Measurements from ENCODE around the gene PPM1D.
A peak's percentile ranks its signal among the peaks of the same experiment; 100 is the strongest.
"Not testable (repeated sequence)": the region's sequence is repeated elsewhere in the genome, so short reads cannot be mapped to it uniquely, and the experiment has no call there.

The PPM1D gene

DNA sequence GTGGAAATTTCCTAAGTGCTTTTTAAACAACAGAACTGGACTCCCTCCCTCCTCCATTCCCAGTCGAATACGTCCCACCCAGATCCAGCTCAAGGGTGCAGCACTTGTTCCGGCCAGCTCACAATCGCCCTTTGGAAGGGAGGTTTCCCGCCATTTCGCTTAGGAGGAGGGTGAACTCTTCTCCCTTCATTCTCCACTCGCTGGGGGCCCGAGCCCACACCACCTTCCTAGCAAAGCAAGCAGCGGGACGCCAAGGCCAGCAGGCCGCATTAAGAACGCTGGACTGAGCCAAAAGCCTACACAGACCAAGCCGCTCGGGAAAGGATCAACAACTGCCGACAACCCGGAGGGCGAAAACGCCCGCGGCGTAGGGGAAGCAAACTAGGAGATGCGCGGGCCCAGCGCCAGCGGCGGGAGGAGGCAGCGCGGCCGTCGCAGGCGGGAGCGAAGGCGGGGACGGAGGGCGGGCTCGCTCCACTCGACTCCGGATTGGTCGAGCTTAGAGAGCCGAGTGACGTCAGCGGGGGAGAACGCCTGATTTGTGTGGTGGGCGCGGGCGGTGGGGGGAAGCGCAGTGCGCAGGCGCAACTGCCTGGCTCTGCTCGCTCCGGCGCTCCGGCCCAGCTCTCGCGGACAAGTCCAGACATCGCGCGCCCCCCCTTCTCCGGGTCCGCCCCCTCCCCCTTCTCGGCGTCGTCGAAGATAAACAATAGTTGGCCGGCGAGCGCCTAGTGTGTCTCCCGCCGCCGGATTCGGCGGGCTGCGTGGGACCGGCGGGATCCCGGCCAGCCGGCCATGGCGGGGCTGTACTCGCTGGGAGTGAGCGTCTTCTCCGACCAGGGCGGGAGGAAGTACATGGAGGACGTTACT is at the start of gene PPM1D:
TSS of gene PPM1D (plus strand) at position 574 of the 870 bp plus-strand sequence. CDS start at position 796, 222 bp downstream.
- peaks cover 5% of the 10 kb centered on the region for H3K4me1 ChIP-seq (ENCODE audit: control insufficient read depth, insufficient read depth, low read length)
- H3K4me3 ChIP-seq (ENCODE audit: low read depth, low read length): peak within 1 kb of the TSS; percentile 77
- H3K9ac ChIP-seq (ENCODE audit: low read depth, low read length): peak within 1 kb of the TSS; percentile 94
- H3K36me3 ChIP-seq (ENCODE audit: control insufficient read depth, insufficient read depth, low read length): no peaks in the 10 kb centered on the region
- no peaks in the 10 kb centered on the region for H3K9me3 ChIP-seq (ENCODE audit: control insufficient read depth, insufficient read depth, low read length)
- no peaks in the 10 kb centered on the region for H3K27me3 ChIP-seq (ENCODE audit: control insufficient read depth, insufficient read depth, low read length)

DNA sequence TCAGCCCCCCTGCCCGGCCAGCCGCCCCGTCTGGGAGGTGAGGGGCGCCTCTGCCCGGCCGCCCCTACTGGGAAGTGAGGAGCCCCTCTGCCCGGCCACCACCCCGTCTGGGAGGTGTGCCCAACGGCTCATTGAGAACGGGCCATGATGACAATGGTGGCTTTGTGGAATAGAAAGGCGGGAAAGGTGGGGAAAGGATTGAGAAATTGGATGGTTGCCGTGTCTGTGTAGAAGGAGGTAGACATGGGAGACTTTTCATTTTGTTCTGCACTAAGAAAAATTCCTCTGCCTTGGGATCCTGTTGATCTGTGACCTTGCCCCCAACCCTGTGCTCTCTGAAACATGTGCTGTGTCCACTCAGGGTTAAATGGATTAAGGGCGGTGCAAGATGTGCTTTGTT is 47.7 kb upstream of the PPM1D start:
- H3K4me1 ChIP-seq (ENCODE audit: control insufficient read depth, insufficient read depth, low read length); H3K27me3 ChIP-seq (ENCODE audit: control insufficient read depth, insufficient read depth, low read length); H3K9ac ChIP-seq (ENCODE audit: low read depth, low read length); H3K9me3 ChIP-seq (ENCODE audit: control insufficient read depth, insufficient read depth, low read length); H3K36me3 ChIP-seq (ENCODE audit: control insufficient read depth, insufficient read depth, low read length); H3K4me3 ChIP-seq (ENCODE audit: low read depth, low read length): not testable (repeated sequence)

DNA sequence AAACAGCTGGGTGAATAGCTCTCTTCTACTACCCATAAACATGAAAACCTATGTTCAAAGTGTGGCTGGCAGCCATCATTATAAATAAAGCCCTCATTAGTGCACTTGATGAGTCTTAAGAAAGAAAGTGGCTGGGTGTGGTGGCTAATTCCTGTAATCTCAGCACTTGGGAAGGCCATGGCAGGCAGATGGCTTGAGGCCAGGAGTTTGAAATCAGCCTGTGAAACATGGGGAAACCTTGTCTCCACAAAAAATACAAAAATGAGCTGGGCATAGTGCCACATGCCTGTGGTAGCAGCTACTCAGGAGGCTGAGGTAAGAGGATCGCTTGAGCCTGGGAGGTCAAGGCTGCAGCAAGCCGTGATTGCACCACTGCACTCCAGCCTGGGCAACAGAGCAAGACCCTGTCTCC is 45.6 kb upstream of the PPM1D start:
- Histone ChIP-seq H3K36me3 (ENCODE audit: control insufficient read depth, insufficient read depth, low read length) (no peaks in the 10 kb centered on the region), H3K9me3 (ENCODE audit: control insufficient read depth, insufficient read depth, low read length) (peaks cover 6% of the 10 kb centered on the region), H3K9ac (ENCODE audit: low read depth, low read length) (no peak overlapping the region), H3K4me1 (ENCODE audit: control insufficient read depth, insufficient read depth, low read length) (no peaks in the 10 kb centered on the region), H3K4me3 (ENCODE audit: low read depth, low read length) (no peak overlapping the region), H3K27me3 (ENCODE audit: control insufficient read depth, insufficient read depth, low read length) (no peaks in the 10 kb centered on the region)

DNA sequence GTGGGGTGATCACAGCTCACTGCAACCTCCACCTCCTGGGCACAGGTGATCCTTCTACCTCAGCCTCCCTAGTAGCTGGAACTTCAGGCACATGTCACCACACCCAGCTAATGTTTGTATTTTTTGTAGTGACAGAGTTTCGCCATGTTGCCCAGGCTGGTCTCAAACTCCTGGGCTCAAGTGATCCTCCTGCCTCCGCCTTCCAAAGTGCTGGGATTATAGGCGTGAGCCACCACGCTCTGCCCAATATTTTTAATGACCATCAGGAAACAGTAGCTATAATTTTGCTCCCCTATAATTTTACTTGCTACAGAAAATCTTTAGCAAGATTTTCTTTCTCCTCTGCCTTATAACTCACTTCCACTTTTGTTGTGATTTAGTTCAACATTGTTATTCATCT is 44.2 kb upstream of the PPM1D start:
- no peak overlapping the region for H3K4me3 ChIP-seq (ENCODE audit: low read depth, low read length)
- no peaks in the 10 kb centered on the region for H3K27me3 ChIP-seq (ENCODE audit: control insufficient read depth, insufficient read depth, low read length)
- no peaks in the 10 kb centered on the region for H3K4me1 ChIP-seq (ENCODE audit: control insufficient read depth, insufficient read depth, low read length)
- no peak overlapping the region for H3K9ac ChIP-seq (ENCODE audit: low read depth, low read length)
- peaks cover 6% of the 10 kb centered on the region for H3K9me3 ChIP-seq (ENCODE audit: control insufficient read depth, insufficient read depth, low read length)
- no peaks in the 10 kb centered on the region for H3K36me3 ChIP-seq (ENCODE audit: control insufficient read depth, insufficient read depth, low read length)

DNA sequence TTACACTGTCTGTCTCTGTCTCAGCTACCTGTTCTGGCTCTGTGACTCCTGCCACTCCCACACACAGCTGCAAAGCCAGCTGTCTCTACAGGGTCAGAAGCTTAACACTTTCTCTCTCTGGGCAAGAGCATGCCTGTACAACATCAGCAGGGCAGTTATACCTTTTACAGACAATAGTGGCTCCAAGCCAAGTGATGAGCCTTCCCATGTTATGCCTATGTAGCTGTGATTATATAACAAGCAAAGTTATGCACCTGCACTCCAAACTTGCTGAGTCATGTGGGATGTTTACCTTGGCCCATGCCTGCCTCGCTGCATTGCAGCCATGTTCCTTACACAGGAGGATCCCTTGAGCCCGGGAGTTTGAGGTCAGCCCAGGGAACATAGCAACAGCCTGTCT is 42.2 kb upstream of the PPM1D start:
- no peaks in the 10 kb centered on the region for H3K27me3 ChIP-seq (ENCODE audit: control insufficient read depth, insufficient read depth, low read length)

DNA sequence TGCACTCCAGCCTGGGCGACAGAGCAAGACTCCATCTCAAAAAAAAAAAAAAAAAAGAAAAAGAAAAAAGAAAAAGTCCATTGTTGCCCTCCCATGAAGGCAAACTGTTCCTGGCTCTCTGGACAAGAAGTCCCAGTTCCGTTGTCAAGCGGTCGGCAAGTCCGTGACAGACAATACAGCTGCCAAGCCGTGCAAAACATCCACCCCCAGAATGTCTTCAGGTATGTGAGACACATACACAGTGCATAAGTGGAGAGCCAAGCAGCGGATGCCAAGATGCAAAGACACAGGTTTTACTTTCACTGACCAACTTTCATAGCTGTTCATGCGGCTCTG is 40.4 kb upstream of the PPM1D start:
- Histone ChIP-seq H3K36me3 (ENCODE audit: control insufficient read depth, insufficient read depth, low read length) (no peaks in the 10 kb centered on the region), H3K27me3 (ENCODE audit: control insufficient read depth, insufficient read depth, low read length) (no peaks in the 10 kb centered on the region), H3K4me3 (ENCODE audit: low read depth, low read length) (no peak overlapping the region), H3K4me1 (ENCODE audit: control insufficient read depth, insufficient read depth, low read length) (no peaks in the 10 kb centered on the region), H3K9me3 (ENCODE audit: control insufficient read depth, insufficient read depth, low read length) (peaks cover 6% of the 10 kb centered on the region), H3K9ac (ENCODE audit: low read depth, low read length) (no peak overlapping the region)

More for the DNA sequence above, 42.2 kb upstream of the PPM1D start:
- H3K4me3 ChIP-seq (ENCODE audit: low read depth, low read length): no peak overlapping the region
- H3K9ac ChIP-seq (ENCODE audit: low read depth, low read length): no peak overlapping the region
- H3K36me3 ChIP-seq (ENCODE audit: control insufficient read depth, insufficient read depth, low read length): no peaks in the 10 kb centered on the region
- H3K9me3 ChIP-seq (ENCODE audit: control insufficient read depth, insufficient read depth, low read length): peaks cover 6% of the 10 kb centered on the region
- no peaks in the 10 kb centered on the region for H3K4me1 ChIP-seq (ENCODE audit: control insufficient read depth, insufficient read depth, low read length)

DNA sequence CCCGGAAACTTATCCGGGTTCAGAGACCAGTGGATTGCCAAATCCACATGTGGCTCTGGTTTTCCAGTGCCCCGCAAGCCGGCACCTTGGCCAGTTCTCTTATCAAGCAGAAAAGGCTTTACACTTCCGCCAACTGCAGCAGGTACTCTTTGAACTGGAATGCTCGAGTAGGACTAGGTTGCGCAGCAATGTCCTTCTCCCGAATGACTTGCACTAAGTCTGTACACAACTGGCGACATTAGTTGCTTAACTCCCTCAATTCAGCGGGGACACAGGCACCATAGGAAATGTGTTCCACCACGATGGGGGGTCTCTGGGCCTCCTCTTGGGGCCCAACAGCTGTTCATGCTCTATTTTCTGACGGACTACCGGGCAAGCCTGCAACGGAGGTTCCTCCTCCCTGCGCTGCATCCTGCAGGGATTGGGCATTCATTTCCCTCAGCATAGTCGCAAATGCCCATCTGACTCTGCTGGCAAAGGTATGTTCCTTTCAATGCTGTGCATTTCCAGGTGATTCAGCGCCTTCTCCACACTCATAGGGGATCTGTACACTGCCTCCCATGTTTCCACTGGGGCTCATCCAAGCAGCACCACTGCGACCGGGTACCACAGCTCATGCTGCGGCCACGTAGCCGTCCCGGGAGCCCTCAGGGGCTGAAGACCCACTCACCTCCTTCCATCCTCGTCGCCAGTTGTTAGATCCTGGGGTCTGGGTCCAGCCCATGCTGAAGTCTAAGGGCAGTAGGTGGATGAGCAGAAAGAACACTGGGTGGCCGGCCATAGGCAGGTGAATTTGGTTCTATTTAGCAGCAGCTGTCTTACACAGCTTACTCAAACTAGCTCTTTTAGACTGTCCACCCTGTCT is 39.8 kb upstream of the PPM1D start:
- H3K9me3 ChIP-seq (ENCODE audit: control insufficient read depth, insufficient read depth, low read length): peaks cover 6% of the 10 kb centered on the region
- H3K27me3 ChIP-seq (ENCODE audit: control insufficient read depth, insufficient read depth, low read length): no peaks in the 10 kb centered on the region
- no peak overlapping the region for H3K9ac ChIP-seq (ENCODE audit: low read depth, low read length)
- H3K4me1 ChIP-seq (ENCODE audit: control insufficient read depth, insufficient read depth, low read length): no peaks in the 10 kb centered on the region
- H3K4me3 ChIP-seq (ENCODE audit: low read depth, low read length): no peak overlapping the region
- no peaks in the 10 kb centered on the region for H3K36me3 ChIP-seq (ENCODE audit: control insufficient read depth, insufficient read depth, low read length)

DNA sequence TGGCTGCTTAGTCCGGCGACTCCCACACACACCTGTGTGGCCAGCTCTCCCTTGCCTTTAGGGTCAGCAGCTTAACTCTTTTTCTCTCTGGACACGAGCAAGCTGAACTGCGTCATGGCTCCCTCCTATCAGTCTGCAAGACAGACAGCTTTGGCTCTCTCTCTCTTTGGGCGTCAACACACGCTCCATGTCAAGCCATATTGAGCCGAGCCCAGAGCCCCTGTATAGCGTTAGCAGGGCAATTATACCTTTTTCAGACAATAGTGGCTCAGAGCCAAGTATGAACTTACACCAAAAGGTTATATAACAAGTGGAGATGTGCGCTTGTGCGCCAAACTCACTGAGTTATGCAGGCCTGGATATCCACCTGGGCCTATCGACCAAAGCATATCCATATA is 39.1 kb upstream of the PPM1D start:
- peaks cover 6% of the 10 kb centered on the region for H3K9me3 ChIP-seq (ENCODE audit: control insufficient read depth, insufficient read depth, low read length)
- H3K4me1 ChIP-seq (ENCODE audit: control insufficient read depth, insufficient read depth, low read length): no peaks in the 10 kb centered on the region
- H3K9ac ChIP-seq (ENCODE audit: low read depth, low read length): no peak overlapping the region
- no peaks in the 10 kb centered on the region for H3K36me3 ChIP-seq (ENCODE audit: control insufficient read depth, insufficient read depth, low read length)
- H3K27me3 ChIP-seq (ENCODE audit: control insufficient read depth, insufficient read depth, low read length): no peaks in the 10 kb centered on the region
- H3K4me3 ChIP-seq (ENCODE audit: low read depth, low read length): no peak overlapping the region

DNA sequence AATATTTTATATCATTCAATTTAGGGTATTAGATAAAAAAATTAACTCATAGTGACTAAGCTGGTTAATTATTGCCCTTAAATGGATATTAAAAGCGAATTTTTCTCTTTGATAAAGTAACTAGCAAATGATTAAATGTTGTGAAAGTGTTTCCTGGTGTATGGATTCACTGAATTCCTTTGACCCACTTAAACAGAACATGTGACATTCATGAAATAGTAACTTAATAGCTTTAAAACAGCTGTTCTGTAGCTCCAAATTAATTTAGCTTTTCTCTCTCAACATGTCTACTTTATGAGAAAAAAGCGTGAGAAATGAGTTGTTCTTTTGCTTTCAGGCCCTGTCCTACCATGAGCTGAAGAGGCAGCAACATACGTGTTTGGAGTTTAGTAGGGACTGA is 37.6 kb upstream of the PPM1D start:
- H3K36me3 ChIP-seq (ENCODE audit: control insufficient read depth, insufficient read depth, low read length): no peaks in the 10 kb centered on the region
- H3K9me3 ChIP-seq (ENCODE audit: control insufficient read depth, insufficient read depth, low read length): no peaks in the 10 kb centered on the region
- no peaks in the 10 kb centered on the region for H3K4me1 ChIP-seq (ENCODE audit: control insufficient read depth, insufficient read depth, low read length)
- H3K27me3 ChIP-seq (ENCODE audit: control insufficient read depth, insufficient read depth, low read length): no peaks in the 10 kb centered on the region
- H3K4me3 ChIP-seq (ENCODE audit: low read depth, low read length): no peak overlapping the region
- no peak overlapping the region for H3K9ac ChIP-seq (ENCODE audit: low read depth, low read length)

DNA sequence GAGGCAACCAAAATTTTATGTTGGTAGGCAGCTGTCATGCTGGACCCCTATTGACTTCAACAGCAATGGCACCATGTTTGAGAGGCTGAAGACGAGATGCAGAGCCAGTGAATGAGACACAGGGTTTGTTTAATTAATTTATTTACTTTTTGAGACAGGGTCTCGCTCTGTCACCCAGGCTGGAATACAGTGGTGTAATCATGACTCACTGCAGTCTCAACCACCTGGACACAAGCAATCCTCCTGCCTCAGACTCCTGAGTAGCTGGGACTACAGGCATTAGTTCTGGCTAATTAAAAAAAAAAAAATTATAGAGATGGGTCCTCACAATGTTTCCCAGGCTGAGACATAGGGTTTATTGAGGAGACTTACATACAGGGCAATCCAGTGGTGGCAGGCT is 36.2 kb upstream of the PPM1D start:
- Histone ChIP-seq H3K36me3 (ENCODE audit: control insufficient read depth, insufficient read depth, low read length) (no peaks in the 10 kb centered on the region), H3K4me3 (ENCODE audit: low read depth, low read length) (no peak overlapping the region), H3K9ac (ENCODE audit: low read depth, low read length) (no peak overlapping the region), H3K27me3 (ENCODE audit: control insufficient read depth, insufficient read depth, low read length) (no peaks in the 10 kb centered on the region), H3K4me1 (ENCODE audit: control insufficient read depth, insufficient read depth, low read length) (no peaks in the 10 kb centered on the region), H3K9me3 (ENCODE audit: control insufficient read depth, insufficient read depth, low read length) (no peaks in the 10 kb centered on the region)

DNA sequence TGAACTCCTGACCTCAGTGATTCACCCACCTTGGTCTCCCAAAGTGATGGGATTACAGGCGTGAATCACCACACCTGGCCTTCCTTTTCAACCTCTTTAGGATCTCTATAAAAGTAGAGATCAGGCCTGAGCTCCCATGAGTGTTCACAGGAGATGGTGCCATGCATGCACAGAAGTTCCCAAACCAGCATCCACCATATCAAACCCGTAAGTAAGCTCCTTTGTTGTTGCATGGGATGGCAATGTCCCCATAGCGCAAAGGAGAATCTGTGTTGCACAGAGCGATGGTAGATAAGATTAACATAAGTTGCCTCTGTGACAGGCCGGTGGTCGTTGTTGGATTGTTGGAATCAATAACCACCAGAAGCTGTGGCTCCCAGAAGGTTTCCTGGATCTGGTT is 34.8 kb upstream of the PPM1D start:
- no peak overlapping the region for H3K4me3 ChIP-seq (ENCODE audit: low read depth, low read length)
- H3K9ac ChIP-seq (ENCODE audit: low read depth, low read length): no peak overlapping the region
- no peaks in the 10 kb centered on the region for H3K9me3 ChIP-seq (ENCODE audit: control insufficient read depth, insufficient read depth, low read length)

More for the DNA sequence above, 34.8 kb upstream of the PPM1D start:
- Histone ChIP-seq H3K36me3 (ENCODE audit: control insufficient read depth, insufficient read depth, low read length) (no peaks in the 10 kb centered on the region), H3K4me1 (ENCODE audit: control insufficient read depth, insufficient read depth, low read length) (no peaks in the 10 kb centered on the region), H3K27me3 (ENCODE audit: control insufficient read depth, insufficient read depth, low read length) (no peaks in the 10 kb centered on the region)
